AG04450 (cell line): ENCODE results near the gene PDK1. TPM values are rescaled to one million over a fixed set of nuclear protein-coding genes. Genes with fewer than 3 reads are reported as not detected.

Experiments
- CTCF ChIA-PET: fragments of 300-600, 350-600 bp; formaldehyde crosslinking; extraction: SDS; loops from one replicate; lab custom pipeline; 2022; ENCODE audit warnings: antibody characterized with exemption, inconsistent platforms; lab: Charles Lee
- POLR2A ChIA-PET: fragments of 350-600 bp; formaldehyde crosslinking; extraction: SDS; loops from one replicate; lab custom pipeline; 2021; ENCODE audit warnings: antibody characterized with exemption, inconsistent platforms; lab: Yijun Ruan, JAX
- DNase-seq: peaks from one replicate; pipeline ENCODE4 v3.0.0-alpha.2; 2011; ENCODE audit warnings: low read depth, low spot score
- H3K27ac ChIP-seq: one replicate; pipeline ENCODE4 v1.5.1; 2012; ENCODE audit warnings: low read depth, low read length, control low read depth
- H3K27me3 ChIP-seq: one replicate; pipeline ENCODE4 v1.6.0; 2012; ENCODE audit warnings: low read length; ENCODE audit not compliant: control insufficient read depth, insufficient read depth
- H3K4me3 ChIP-seq: 2 replicates; pipeline ENCODE4 v1.5.1; 2011; ENCODE audit warnings: mild to moderate bottlenecking, low read depth, low read length, control low read depth
- H3K9me3 ChIP-seq: 2 replicates; pipeline ENCODE4 v1.5.1; 2012; ENCODE audit warnings: low read length; ENCODE audit not compliant: control insufficient read depth, insufficient read depth
- CTCF ChIP-seq: IDR thresholded peaks from 2 replicates; pipeline ENCODE4 v1.5.1; 2011; ENCODE audit warnings: low read depth, low read length, control low read depth, inconsistent platforms
- polyA plus RNA-seq: library from polyadenylated mRNA; depleted of rRNA; stranded (reverse); fragments of >200 nt; gene quantifications from 2 replicates; pipeline ENCODE4 v1.2.3, GENCODE V29; 2011

The PDK1 gene
- polyA plus RNA-seq, 1 experiment: 32.8 TPM

GRCh38 chr2:172562298-172562697 is 6.4 kb downstream of the PDK1 start:
- POLR2A ChIA-PET: no interaction called here

DNA sequence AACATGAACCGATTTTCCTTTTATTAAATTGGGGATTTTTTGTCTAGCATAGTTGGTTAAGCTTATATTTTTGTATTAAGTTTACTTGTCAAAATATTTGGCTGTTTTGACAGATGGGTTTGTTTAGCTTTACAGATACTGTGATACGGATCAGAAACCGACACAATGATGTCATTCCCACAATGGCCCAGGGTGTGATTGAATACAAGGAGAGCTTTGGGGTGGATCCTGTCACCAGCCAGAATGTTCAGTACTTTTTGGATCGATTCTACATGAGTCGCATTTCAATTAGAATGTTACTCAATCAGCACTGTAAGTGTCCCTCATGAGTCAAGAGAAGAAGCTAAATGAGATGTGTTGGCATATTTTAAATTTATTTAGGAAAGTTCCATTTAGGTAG is 8.5 kb downstream of the PDK1 start:
- Histone ChIP-seq H3K27me3 (no peaks in the 10 kb centered on the region), H3K4me3 (no peak overlapping the region), H3K27ac (no peak overlapping the region), H3K9me3 (no peaks in the 10 kb centered on the region)
- TF ChIP-seq CTCF: no peak
- DNase-seq: no peak
- POLR2A ChIA-PET: interaction anchor here (0.9 kb wide), 1 partner anchor 8 kb away, joined by 3 read pairs; the partner anchor contains the start of gene PDK1
- CTCF ChIA-PET: interaction anchor here (1.7 kb wide), 1 partner anchor 29 kb away, joined by 5 read pairs; no protein-coding TSS in a partner anchor

More at GRCh38 chr2:172562298-172562697, 6.4 kb downstream of the PDK1 start:
- no peaks in the 10 kb centered on the region for H3K27me3 ChIP-seq
- CTCF ChIA-PET: interaction anchor here (2.3 kb wide), 1 partner anchor 32 kb away, joined by 14 read pairs; no protein-coding TSS in a partner anchor
- no peak overlapping the region for H3K4me3 ChIP-seq
- H3K9me3 ChIP-seq: no peaks in the 10 kb centered on the region
- DNase-seq: no peak
- no peak for TF ChIP-seq CTCF
- H3K27ac ChIP-seq: no peak overlapping the region

DNA sequence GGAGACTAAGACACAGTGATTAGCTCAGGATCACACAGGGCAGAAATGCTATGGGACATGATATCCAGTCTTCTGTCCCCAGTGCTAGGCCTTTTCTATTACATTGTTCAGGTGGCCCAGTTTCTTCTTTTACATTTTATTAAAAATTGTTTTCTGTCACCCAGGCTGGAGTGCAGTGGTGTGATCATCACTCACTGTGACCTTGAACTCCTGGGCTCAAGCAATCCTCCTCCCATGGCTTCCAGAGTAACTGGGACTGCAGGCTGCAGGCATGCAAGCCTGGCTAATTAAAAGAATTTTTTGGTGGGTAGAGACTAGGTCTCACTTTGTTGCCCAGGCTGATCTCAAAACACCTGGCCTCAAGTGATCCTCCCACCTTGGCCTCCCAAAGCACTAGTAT is 15.4 kb downstream of the PDK1 start:
- POLR2A ChIA-PET: no interaction called here

GRCh38 chr2:172572981-172573380 is 17.1 kb downstream of the PDK1 start:
- POLR2A ChIA-PET: no interaction called here
- TF ChIP-seq CTCF: no peak
- CTCF ChIA-PET: no interaction called here

More for the DNA sequence above, 15.4 kb downstream of the PDK1 start:
- Histone ChIP-seq H3K27ac (no peak overlapping the region), H3K9me3 (peaks cover 7% of the 10 kb centered on the region), H3K4me3 (no peak overlapping the region), H3K27me3 (no peaks in the 10 kb centered on the region)
- CTCF ChIA-PET: interaction anchor here (1.0 kb wide), 1 partner anchor 23 kb away, joined by 8 read pairs; no protein-coding TSS in a partner anchor
- no peak for DNase-seq
- no peak for TF ChIP-seq CTCF

DNA sequence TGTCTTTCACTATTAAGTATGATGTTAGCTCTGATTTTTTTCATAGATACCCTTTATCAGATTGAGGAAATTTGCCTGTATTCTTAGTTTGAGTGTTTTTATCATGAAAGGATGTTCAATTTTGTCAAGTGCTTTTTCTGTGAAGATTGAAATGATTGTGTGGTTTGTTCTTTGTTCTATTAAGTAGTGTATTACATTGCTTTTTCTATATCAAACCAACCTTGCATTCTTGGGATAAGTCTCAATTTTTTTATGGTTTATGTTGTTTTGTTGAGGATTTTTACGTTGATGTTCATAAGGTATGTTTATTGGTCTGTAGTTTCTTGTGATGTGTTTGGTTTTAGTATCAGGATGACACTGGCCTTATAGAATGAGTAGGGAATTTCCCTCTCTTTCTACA is 19.1 kb downstream of the PDK1 start:
- DNase-seq: no peak
- TF ChIP-seq CTCF: no peak
- H3K9me3 ChIP-seq: peaks cover 12% of the 10 kb centered on the region
- H3K4me3 ChIP-seq: no peak overlapping the region
- ChIA-PET POLR2A (no interaction called here), CTCF (no interaction called here)
- H3K27me3 ChIP-seq: no peaks in the 10 kb centered on the region
- H3K27ac ChIP-seq: no peak overlapping the region

More at GRCh38 chr2:172572981-172573380, 17.1 kb downstream of the PDK1 start:
- Histone ChIP-seq H3K4me3 (no peak overlapping the region), H3K27me3 (no peaks in the 10 kb centered on the region), H3K9me3 (peaks cover 7% of the 10 kb centered on the region), H3K27ac (no peak overlapping the region)
- no peak for DNase-seq
